AG04450 (cell line): ENCODE data around the gene METTL25B. TPM values are rescaled to one million over a fixed set of nuclear protein-coding genes. Genes with fewer than 3 reads are reported as not detected.
"Not testable (repeated sequence)": the region's sequence is repeated elsewhere in the genome, so short reads cannot be mapped to it uniquely, and the experiment has no call there.

Experiments
- CTCF ChIA-PET: fragments of 300-600, 350-600 bp; formaldehyde crosslinking; extraction: SDS; loops from one replicate; lab custom pipeline; 2022; ENCODE audit warnings: antibody characterized with exemption, inconsistent platforms; lab: Charles Lee
- POLR2A ChIA-PET: fragments of 350-600 bp; formaldehyde crosslinking; extraction: SDS; loops from one replicate; lab custom pipeline; 2021; ENCODE audit warnings: antibody characterized with exemption, inconsistent platforms; lab: Yijun Ruan, JAX
- DNase-seq: peaks from one replicate; pipeline ENCODE4 v3.0.0-alpha.2; 2011; ENCODE audit warnings: low read depth, low spot score
- H3K27ac ChIP-seq: one replicate; pipeline ENCODE4 v1.5.1; 2012; ENCODE audit warnings: low read depth, low read length, control low read depth
- H3K27me3 ChIP-seq: one replicate; pipeline ENCODE4 v1.6.0; 2012; ENCODE audit warnings: low read length; ENCODE audit not compliant: control insufficient read depth, insufficient read depth
- H3K4me3 ChIP-seq: 2 replicates; pipeline ENCODE4 v1.5.1; 2011; ENCODE audit warnings: mild to moderate bottlenecking, low read depth, low read length, control low read depth
- H3K9me3 ChIP-seq: 2 replicates; pipeline ENCODE4 v1.5.1; 2012; ENCODE audit warnings: low read length; ENCODE audit not compliant: control insufficient read depth, insufficient read depth
- polyA plus RNA-seq: library from polyadenylated mRNA; depleted of rRNA; stranded (reverse); fragments of >200 nt; gene quantifications from 2 replicates; pipeline ENCODE4 v1.2.3, GENCODE V29; 2011
- TF ChIP-seq, protein P1 (sequence below): IDR thresholded peaks from 2 replicates; pipeline ENCODE4 v1.5.1; 2011; ENCODE audit warnings: low read depth, low read length, control low read depth, inconsistent platforms

The METTL25B gene
- polyA plus RNA-seq, 1 experiment: 8.3 TPM

DNA sequence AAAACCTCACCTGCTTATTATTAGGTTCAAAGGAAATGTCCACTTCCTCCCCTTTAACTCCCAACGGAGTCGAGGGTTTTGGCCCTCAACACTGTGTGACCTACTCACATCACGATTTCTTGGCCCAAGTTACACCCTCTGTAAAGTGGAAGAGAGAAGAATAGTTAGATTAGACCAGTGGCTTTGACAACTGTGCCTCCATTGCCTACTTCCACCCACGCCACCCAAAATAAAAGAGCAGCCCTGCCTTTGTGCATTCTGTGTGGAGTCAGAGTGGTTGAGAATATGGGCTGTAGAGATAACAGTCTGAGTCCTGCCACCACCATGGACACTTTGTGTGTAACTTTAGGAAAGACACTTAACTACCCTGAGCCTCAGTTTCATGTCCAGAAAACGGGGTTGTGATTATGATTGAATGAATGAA, 27.3 kb downstream of the METTL25B start:
- CTCF ChIA-PET: interaction anchor here (0.9 kb wide), 1 partner anchor 29 kb away, joined by 4 read pairs; no protein-coding TSS in a partner anchor
- DNase-seq: no peak

DNA sequence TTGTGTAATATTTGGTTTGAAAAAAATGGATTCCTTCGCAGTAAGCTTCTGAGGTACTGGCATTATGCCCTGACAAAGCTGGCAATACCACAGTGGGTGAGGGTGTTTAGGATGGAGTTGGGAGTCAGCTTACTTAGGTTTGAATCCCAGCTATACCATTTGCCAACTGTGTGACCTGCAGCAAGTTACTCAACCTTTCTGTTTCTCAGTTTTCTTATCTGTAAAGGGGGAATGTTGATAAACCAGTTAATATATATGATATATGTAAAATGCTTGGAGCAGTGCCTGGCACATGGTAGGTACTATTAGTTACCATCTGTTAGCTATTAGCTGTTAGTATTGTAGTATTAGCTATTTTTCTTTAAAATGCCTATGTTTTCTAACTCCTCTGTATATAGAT, 28.1 kb downstream of the METTL25B start:
- TF ChIP-seq, protein P1, sequence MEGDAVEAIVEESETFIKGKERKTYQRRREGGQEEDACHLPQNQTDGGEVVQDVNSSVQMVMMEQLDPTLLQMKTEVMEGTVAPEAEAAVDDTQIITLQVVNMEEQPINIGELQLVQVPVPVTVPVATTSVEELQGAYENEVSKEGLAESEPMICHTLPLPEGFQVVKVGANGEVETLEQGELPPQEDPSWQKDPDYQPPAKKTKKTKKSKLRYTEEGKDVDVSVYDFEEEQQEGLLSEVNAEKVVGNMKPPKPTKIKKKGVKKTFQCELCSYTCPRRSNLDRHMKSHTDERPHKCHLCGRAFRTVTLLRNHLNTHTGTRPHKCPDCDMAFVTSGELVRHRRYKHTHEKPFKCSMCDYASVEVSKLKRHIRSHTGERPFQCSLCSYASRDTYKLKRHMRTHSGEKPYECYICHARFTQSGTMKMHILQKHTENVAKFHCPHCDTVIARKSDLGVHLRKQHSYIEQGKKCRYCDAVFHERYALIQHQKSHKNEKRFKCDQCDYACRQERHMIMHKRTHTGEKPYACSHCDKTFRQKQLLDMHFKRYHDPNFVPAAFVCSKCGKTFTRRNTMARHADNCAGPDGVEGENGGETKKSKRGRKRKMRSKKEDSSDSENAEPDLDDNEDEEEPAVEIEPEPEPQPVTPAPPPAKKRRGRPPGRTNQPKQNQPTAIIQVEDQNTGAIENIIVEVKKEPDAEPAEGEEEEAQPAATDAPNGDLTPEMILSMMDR: no peak
- CTCF ChIA-PET: interaction anchor here (0.7 to 1.2 kb wide), 4 partner anchors 9 to 97 kb away, joined by 3 to 7 read pairs (median 4); no protein-coding TSS in a partner anchor
- H3K4me3 ChIP-seq: no peak overlapping the region
- H3K9me3 ChIP-seq: no peaks in the 10 kb centered on the region; the same call in 1 of the 2 replicates
- POLR2A ChIA-PET: interaction anchor here (1.2 kb wide), 1 partner anchor 28 kb away, joined by 5 read pairs; the partner anchor contains the start of gene ISG20L2
- H3K27me3 ChIP-seq: no peaks in the 10 kb centered on the region
- no peak overlapping the region for H3K27ac ChIP-seq
- DNase-seq: no peak

More for the DNA sequence above, 27.3 kb downstream of the METTL25B start:
- POLR2A ChIA-PET: no interaction called here
- no peak overlapping the region for H3K4me3 ChIP-seq
- TF ChIP-seq, protein P1: no peak
- H3K27me3 ChIP-seq: no peaks in the 10 kb centered on the region
- H3K9me3 ChIP-seq: peaks cover 5% of the 10 kb centered on the region; the same call in 1 of the 2 replicates
- H3K27ac ChIP-seq: no peak overlapping the region

DNA sequence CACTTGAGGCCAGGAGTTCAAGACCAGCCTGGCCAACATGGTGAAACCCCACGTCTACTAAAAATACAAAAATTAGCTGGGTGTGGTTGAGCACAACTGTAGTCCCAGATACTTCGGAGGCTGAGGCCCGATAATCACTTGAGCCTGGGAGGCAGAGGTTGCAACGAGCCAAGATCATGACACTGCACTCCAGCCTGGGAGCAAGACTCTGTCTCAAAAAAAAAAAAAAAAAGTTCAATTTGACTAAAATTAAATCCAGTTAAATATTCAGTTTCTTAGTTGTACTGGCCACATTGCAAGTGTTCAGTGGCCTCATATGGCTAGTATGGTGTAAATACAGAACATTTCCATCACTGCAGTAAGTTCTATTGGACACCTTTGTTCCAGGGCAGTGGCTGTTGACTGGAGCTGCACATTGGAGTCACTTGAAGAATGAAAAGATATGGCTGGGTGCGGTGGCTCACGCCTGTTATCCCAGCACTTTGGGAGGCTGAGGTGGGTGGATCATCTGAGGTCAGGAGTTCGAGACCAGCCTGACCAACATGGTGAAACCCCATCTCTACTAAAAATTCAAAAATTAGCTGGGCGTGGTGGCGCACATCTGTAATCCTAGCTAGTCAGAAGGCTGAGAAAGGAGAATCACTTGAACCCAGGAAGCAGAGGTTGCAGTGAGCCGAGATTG, 29.4 kb downstream of the METTL25B start:
- H3K9me3 ChIP-seq, H3K27ac ChIP-seq, DNase-seq, H3K4me3 ChIP-seq, H3K27me3 ChIP-seq, POLR2A ChIA-PET: not testable (repeated sequence)
- CTCF ChIA-PET: interaction anchor here (1.0 to 1.5 kb wide), 2 partner anchors 14 to 32 kb away, joined by 3 read pairs; no protein-coding TSS in a partner anchor

DNA sequence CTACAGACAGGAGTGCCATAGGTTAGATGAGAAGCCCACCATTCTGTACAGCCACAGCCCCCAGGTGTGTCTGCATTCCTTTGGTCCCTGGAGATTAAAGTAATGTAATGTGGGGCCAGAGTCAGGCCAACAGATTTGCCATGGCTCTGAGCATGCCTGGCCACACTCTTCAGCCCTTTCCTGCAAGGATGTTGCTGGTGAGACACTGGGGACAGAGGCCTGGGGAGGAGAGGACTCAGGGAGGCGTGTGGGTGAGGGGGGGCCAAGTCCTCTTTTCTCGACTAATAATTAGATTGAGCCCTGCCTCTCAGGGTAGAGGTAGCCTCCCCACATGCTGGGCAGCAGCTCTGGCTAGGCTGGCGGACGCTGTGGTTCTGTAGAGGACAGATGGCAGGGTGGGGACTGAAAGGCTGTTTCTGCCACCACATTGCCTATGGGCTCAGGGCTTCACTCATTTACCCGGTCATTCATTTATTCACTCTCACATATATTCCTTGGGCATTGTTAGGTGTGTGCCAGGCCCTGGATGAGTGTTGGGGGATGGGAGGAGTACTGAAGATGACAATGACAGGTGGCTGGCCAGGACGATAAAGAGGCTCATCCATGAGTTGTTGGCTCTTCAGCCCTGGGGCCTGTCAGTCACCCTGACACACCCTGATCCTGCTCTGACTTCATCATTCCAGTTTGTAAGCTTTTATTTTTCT, 32.0 kb downstream of the METTL25B start:
- TF ChIP-seq, protein P1: no peak
- ChIA-PET POLR2A (no interaction called here), CTCF (interaction anchor here (0.7 to 0.8 kb wide), 2 partner anchors 12 to 71 kb away, joined by 3 read pairs; no protein-coding TSS in a partner anchor)
- Histone ChIP-seq H3K27me3 (no peaks in the 10 kb centered on the region), H3K27ac (no peak overlapping the region), H3K9me3 (no peaks in the 10 kb centered on the region), H3K4me3 (no peak overlapping the region)
- DNase-seq: no peak

DNA sequence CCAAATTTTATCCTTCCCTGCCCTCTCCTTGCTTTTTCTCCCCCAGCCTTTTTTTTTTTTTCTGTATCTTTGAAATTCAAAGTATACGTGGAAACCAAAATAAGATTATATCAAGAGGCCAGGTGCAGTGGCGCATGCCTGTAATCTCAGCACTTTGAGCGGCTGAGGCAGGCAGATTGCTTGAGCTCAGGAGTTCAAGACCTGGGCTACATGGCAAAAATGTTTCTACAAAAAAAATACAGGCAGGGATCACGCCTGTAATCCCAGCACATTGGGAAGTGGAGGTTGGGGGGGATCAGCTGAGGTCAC, 32.5 kb downstream of the METTL25B start:
- Histone ChIP-seq H3K9me3 (no peaks in the 10 kb centered on the region), H3K27me3 (no peaks in the 10 kb centered on the region), H3K4me3 (no peak overlapping the region), H3K27ac (no peak overlapping the region)
- no peak for DNase-seq
- ChIA-PET POLR2A (no interaction called here), CTCF (interaction anchor here (0.7 to 0.8 kb wide), 2 partner anchors 13 to 71 kb away, joined by 3 read pairs; no protein-coding TSS in a partner anchor)
- TF ChIP-seq, protein P1: no peak

DNA sequence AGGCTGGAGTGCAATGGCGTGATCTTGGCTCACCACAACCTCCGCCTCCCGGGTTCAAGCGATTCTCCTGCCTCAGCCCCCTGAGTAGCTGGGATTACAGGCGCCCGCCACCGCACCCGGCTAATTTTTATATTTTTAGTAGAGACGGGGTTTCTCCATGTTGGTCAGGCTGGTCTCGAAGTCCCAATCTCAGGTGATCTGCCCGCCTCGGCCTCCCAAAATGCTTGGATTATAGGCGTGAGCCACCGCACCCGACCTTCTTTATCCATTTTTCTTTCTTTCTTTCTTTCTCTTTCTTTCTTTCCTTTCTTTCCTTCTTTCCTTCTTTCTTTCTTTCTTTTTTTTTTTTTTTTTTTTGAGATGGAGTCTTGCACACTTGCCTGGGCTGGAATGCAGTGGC, 36.9 kb downstream of the METTL25B start:
- POLR2A ChIA-PET, CTCF ChIA-PET, DNase-seq, H3K27me3 ChIP-seq, H3K9me3 ChIP-seq, H3K27ac ChIP-seq, H3K4me3 ChIP-seq: not testable (repeated sequence)
